NCI-H1694 treated with DMSO at 0.1 percent for 48 hours (cell line): ENCODE data around the gene BSG.
"Not testable (repeated sequence)": the region's sequence is repeated elsewhere in the genome, so short reads cannot be mapped to it uniquely, and the experiment has no call there.

ENCODE experiments used
- DNase-seq: peaks from one replicate; lab custom pipeline; 2025; lab: John Stamatoyannopoulos, UW

Gene BSG

GRCh38 chr19:588093-588740 lies 15.8 kb downstream of the BSG start:
- peak; percentile 87 for DNase-seq

GRCh38 chr19:588741-589692 lies 16.6 kb downstream of the BSG start:
- no peak for DNase-seq

- no peak for DNase-seq
Measured at GRCh38 chr19:589693-590395, 17.4 kb downstream of the BSG start, which contains the start of gene HCN2. Gene HCN2 (plus strand): TSS chr19:589881. CDS start chr19:589946, 65 bp downstream.

- DNase-seq: no peak
Measured at GRCh38 chr19:590396-590745, 18.0 kb downstream of the BSG start.

GRCh38 chr19:590750-591098 lies 18.3 kb downstream of the BSG start:
- no peak for DNase-seq

GRCh38 chr19:591099-591958 lies 18.9 kb downstream of the BSG start:
- no peak for DNase-seq

- DNase-seq: no peak
Measured at GRCh38 chr19:592101-592500, 19.7 kb downstream of the BSG start.

- DNase-seq: no peak
Measured at GRCh38 chr19:593055-593454, 20.7 kb downstream of the BSG start.

- DNase-seq: no peak
Measured at GRCh38 chr19:593505-593904, 21.1 kb downstream of the BSG start.

- no peak for DNase-seq
Measured at GRCh38 chr19:594265-594870, 22.0 kb downstream of the BSG start.

- no peak for DNase-seq
Measured at GRCh38 chr19:595326-596262, 23.2 kb downstream of the BSG start.

GRCh38 chr19:596263-596655 lies 23.9 kb downstream of the BSG start:
- no peak for DNase-seq

- no peak for DNase-seq
Measured at GRCh38 chr19:597406-598315, 25.3 kb downstream of the BSG start.

- DNase-seq: no peak
Measured at GRCh38 chr19:601310-601709, 28.9 kb downstream of the BSG start.

- DNase-seq: no peak
Measured at GRCh38 chr19:601790-602189, 29.4 kb downstream of the BSG start.

GRCh38 chr19:602391-603301 lies 30.2 kb downstream of the BSG start:
- DNase-seq: no peak

GRCh38 chr19:603302-603639 lies 30.9 kb downstream of the BSG start:
- not testable (repeated sequence) for DNase-seq

- DNase-seq: not testable (repeated sequence)
Measured at GRCh38 chr19:603779-604178, 31.4 kb downstream of the BSG start.
